ENCODE measurements around the gene PRPF38A. TPM values are rescaled to one million over a fixed set of nuclear protein-coding genes. Genes with fewer than 3 reads are reported as not detected.

Gene PRPF38A
- total and polyA plus RNA-seq, 7 experiments from 2014 or later = 34.7 to 98.7 (median 70.2) TPM

DNA sequence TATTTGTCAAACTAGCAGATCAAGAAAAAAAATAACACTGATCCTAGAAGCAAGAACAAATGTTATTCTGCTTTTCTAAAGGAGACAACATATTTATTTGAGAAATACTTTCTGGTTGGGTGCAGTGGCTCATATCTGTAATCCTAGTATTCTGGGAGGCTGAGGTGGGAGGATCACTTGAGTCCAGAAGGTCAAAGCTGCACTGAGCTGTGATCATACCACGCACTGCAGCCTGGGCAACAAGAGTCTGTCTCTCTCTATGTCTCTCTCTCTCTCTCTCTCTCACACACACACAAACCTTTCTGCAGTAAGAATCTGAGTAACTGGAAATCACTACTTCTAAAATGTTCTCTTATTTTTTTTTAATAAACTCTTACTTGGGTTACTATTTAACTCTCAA, 31.2 kb downstream of the PRPF38A start:
- CTCF ChIA-PET = no interaction called here
- intact Hi-C loops (cut with micrococcal nuclease) = no loop called here
- Mint-ChIP-seq H3K27ac (peak overlapping the region in 2 of 9 donors; percentile 55 to 67), H3K36me3 (peaks cover 4 to 45% (median 26%) of the 10 kb centered on the region in 5 donors), H3K4me1 (peaks cover 0 to 18% (median 0%) of the 10 kb centered on the region in 7 donors), H3K27me3 (no peaks in the 10 kb centered on the region), H3K4me3 (no peak overlapping the region), H3K9me3 (no peaks in the 10 kb centered on the region)
- POLR2A ChIA-PET = no interaction called here
- Histone ChIP-seq H3K27me3 (ENCODE audit: control insufficient read depth in 2 of 2, insufficient read depth in 2 of 2, low read length in 2 of 2) (no peaks in the 10 kb centered on the region), H3K4me1 (ENCODE audit: control insufficient read depth in 2 of 2, insufficient read depth in 2 of 2, low read length in 2 of 2) (no peaks in the 10 kb centered on the region), H3K27ac (ENCODE audit: low read depth, low read length) (no peak overlapping the region), H3K36me3 (ENCODE audit: control insufficient read depth in 2 of 3, insufficient read depth in 3 of 3, low read length in 3 of 3) (peaks cover 11 to 75% (median 16%) of the 10 kb centered on the region in 3 experiments), H3K9me3 (ENCODE audit: control insufficient read depth in 2 of 3, low read length in 3 of 3) (no peaks in the 10 kb centered on the region), H3K4me3 (ENCODE audit: low read length) (no peak overlapping the region)
- ATAC-seq (no peak), DNase-seq (no peak)

DNA sequence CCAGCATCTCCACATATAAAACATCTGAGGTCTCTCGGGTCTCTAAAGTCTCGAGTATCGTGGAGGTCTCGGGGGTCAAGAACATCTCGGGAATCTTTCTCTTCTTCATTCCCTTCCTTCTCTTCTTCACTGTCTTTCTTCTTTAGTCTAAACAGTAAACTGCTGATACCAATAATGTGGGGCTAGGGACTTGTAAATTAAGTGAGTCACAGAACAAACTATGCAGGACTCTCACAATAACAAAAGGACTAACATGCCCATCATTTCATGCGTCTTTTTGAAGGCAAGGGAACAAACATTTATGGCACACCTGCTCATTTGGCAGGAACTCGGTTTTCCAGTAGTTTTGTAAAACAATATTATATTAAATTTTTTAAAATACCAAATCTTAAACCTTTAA, 32.4 kb downstream of the PRPF38A start:
- no peaks in the 10 kb centered on the region for H3K27me3 Mint-ChIP-seq
- Histone ChIP-seq H3K27me3 (ENCODE audit: control insufficient read depth in 2 of 2, insufficient read depth in 2 of 2, low read length in 2 of 2) (no peaks in the 10 kb centered on the region), H3K4me3 (ENCODE audit: low read length) (no peak overlapping the region), H3K36me3 (ENCODE audit: control insufficient read depth in 2 of 3, insufficient read depth in 3 of 3, low read length in 3 of 3) (peaks cover 10 to 70% (median 12%) of the 10 kb centered on the region in 3 experiments), H3K9me3 (ENCODE audit: control insufficient read depth in 2 of 3, low read length in 3 of 3) (no peaks in the 10 kb centered on the region), H3K4me1 (ENCODE audit: control insufficient read depth in 2 of 2, insufficient read depth in 2 of 2, low read length in 2 of 2) (no peaks in the 10 kb centered on the region), H3K27ac (ENCODE audit: low read depth, low read length) (no peak overlapping the region)
- ChIA-PET CTCF (no interaction called here), POLR2A (no interaction called here)
- peaks cover 4 to 46% (median 26%) of the 10 kb centered on the region in 5 donors for H3K36me3 Mint-ChIP-seq
- no peak overlapping the region for H3K4me3 Mint-ChIP-seq
- DNase-seq (no peak), ATAC-seq (no peak)
- H3K9me3 Mint-ChIP-seq = no peaks in the 10 kb centered on the region
- H3K27ac Mint-ChIP-seq = no peak overlapping the region
- peaks cover 0 to 18% (median 4%) of the 10 kb centered on the region in 7 donors for H3K4me1 Mint-ChIP-seq
- intact Hi-C loops (cut with micrococcal nuclease) = no loop called here

DNA sequence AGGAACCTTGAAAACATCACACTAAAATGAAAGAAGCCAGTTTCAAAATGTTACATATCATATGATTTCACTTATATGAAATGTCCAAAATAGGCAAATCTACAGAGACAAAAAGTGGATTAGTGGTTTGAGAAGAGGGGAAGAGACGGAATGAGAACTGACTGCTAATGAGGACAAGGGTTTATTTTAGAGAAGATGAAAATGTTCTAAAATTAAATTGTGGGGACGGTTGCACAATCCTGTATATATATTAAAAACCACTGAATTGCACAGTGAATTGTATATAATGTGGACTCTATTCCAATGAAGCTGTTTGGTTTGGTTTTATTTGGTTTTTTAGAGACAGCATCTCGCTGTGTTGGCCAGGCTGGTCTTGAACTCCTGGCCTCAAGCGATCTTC, 35.6 kb downstream of the PRPF38A start:
- no peaks in the 10 kb centered on the region for H3K9me3 Mint-ChIP-seq
- H3K27me3 ChIP-seq (ENCODE audit: control insufficient read depth in 2 of 2, insufficient read depth in 2 of 2, low read length in 2 of 2) = no peaks in the 10 kb centered on the region
- H3K36me3 Mint-ChIP-seq = peaks cover 4 to 40% (median 25%) of the 10 kb centered on the region in 5 donors
- H3K27ac Mint-ChIP-seq = peak overlapping the region in 3 of 9 donors; percentile 23 to 78 (median 43)
- H3K4me3 ChIP-seq (ENCODE audit: low read length) = no peak overlapping the region
- no peak overlapping the region for H3K27ac ChIP-seq (ENCODE audit: low read depth, low read length)
- CTCF ChIA-PET = no interaction called here
- H3K36me3 ChIP-seq (ENCODE audit: control insufficient read depth in 2 of 3, insufficient read depth in 3 of 3, low read length in 3 of 3) = peaks cover 8 to 64% (median 13%) of the 10 kb centered on the region in 3 experiments
- H3K4me3 Mint-ChIP-seq = no peak overlapping the region
- H3K27me3 Mint-ChIP-seq = no peaks in the 10 kb centered on the region
- intact Hi-C loops (cut with micrococcal nuclease) = loop anchor here in 1 of 2 donors (2.0 kb wide), 1 partner anchor 15 kb away; no protein-coding TSS in a partner anchor
- DNase-seq = no peak
- peaks cover 0 to 8% (median 4%) of the 10 kb centered on the region in 7 donors for H3K4me1 Mint-ChIP-seq
- no peaks in the 10 kb centered on the region for H3K9me3 ChIP-seq (ENCODE audit: control insufficient read depth in 2 of 3, low read length in 3 of 3)
- POLR2A ChIA-PET = no interaction called here
- ATAC-seq = no peak
- H3K4me1 ChIP-seq (ENCODE audit: control insufficient read depth in 2 of 2, insufficient read depth in 2 of 2, low read length in 2 of 2) = no peaks in the 10 kb centered on the region

DNA sequence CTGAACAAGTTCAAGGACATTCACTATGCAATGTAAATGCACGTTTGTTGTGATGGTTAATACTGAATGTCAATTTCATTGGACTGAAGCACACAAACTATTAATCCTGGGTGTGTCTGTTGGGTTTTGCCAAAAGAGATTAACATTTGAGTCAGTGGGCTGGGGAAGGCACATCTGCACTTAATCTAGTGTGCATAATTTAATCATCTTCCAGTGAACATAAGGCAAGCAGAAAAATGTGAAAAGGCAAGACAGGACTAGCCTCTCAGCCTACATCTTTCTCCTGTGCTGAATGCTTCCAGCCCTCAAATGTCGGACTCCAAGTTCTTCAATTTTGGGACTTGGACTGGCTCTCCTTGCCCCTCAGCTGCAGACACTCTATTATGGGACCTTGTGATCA, 40.1 kb downstream of the PRPF38A start:
- Mint-ChIP-seq H3K27me3 (no peaks in the 10 kb centered on the region), H3K9me3 (no peaks in the 10 kb centered on the region), H3K36me3 (peaks cover 4 to 35% (median 17%) of the 10 kb centered on the region in 5 donors), H3K27ac (no peak overlapping the region), H3K4me3 (no peak overlapping the region), H3K4me1 (peaks cover 0 to 8% (median 4%) of the 10 kb centered on the region in 7 donors)
- Histone ChIP-seq H3K9me3 (ENCODE audit: control insufficient read depth in 2 of 3, low read length in 3 of 3) (no peaks in the 10 kb centered on the region), H3K4me3 (ENCODE audit: low read length) (no peak overlapping the region), H3K27ac (ENCODE audit: low read depth, low read length) (no peak overlapping the region), H3K4me1 (ENCODE audit: control insufficient read depth in 2 of 2, insufficient read depth in 2 of 2, low read length in 2 of 2) (no peaks in the 10 kb centered on the region), H3K36me3 (ENCODE audit: control insufficient read depth in 2 of 3, insufficient read depth in 3 of 3, low read length in 3 of 3) (peaks cover 0 to 51% (median 26%) of the 10 kb centered on the region in 3 experiments), H3K27me3 (ENCODE audit: control insufficient read depth in 2 of 2, insufficient read depth in 2 of 2, low read length in 2 of 2) (no peaks in the 10 kb centered on the region)
- POLR2A ChIA-PET = interaction anchor here (0.6 kb wide), 1 partner anchor 36 kb away, joined by 3 read pairs; no protein-coding TSS in a partner anchor
- ATAC-seq = no peak
- CTCF ChIA-PET = no interaction called here
- intact Hi-C loops (cut with micrococcal nuclease) = no loop called here
- DNase-seq = no peak

DNA sequence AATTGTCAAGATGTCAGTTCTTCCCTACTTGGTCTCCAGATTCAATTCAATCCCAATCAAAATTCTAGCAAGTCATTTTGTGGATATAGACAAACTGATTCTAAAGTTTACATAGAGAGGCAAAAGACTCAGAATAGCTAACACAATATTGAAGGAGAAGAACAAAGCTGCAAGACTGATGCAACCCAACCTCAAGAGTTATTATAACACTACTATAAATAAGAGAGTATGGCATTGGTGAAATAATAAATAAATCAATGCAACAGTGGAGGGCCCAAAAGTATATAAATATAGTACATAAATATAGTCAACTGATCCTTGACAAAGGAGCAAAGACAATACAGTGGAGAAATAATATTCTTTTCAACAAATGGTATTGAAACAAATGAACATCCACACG, 49.7 kb downstream of the PRPF38A start:
- peaks cover 0 to 8% (median 3%) of the 10 kb centered on the region in 7 donors for H3K4me1 Mint-ChIP-seq
- Histone ChIP-seq H3K27ac (ENCODE audit: low read depth, low read length) (no peak overlapping the region), H3K4me1 (ENCODE audit: control insufficient read depth in 2 of 2, insufficient read depth in 2 of 2, low read length in 2 of 2) (no peaks in the 10 kb centered on the region), H3K4me3 (ENCODE audit: low read length) (no peak overlapping the region), H3K36me3 (ENCODE audit: control insufficient read depth in 2 of 3, insufficient read depth in 3 of 3, low read length in 3 of 3) (peaks cover 0 to 6% (median 0%) of the 10 kb centered on the region in 3 experiments), H3K9me3 (ENCODE audit: control insufficient read depth in 2 of 3, low read length in 3 of 3) (no peaks in the 10 kb centered on the region), H3K27me3 (ENCODE audit: control insufficient read depth in 2 of 2, insufficient read depth in 2 of 2, low read length in 2 of 2) (no peaks in the 10 kb centered on the region)
- no peaks in the 10 kb centered on the region for H3K27me3 Mint-ChIP-seq
- ChIA-PET CTCF (interaction anchor here (0.6 kb wide), 1 partner anchor 123 kb away, joined by 3 read pairs; no protein-coding TSS in a partner anchor), POLR2A (no interaction called here)
- DNase-seq (no peak), ATAC-seq (no peak)
- no peaks in the 10 kb centered on the region for H3K9me3 Mint-ChIP-seq
- no peak overlapping the region for H3K4me3 Mint-ChIP-seq
- H3K36me3 Mint-ChIP-seq = peaks cover 0 to 46% (median 33%) of the 10 kb centered on the region in 5 donors
- no peak overlapping the region for H3K27ac Mint-ChIP-seq
- intact Hi-C loops (cut with micrococcal nuclease) = no loop called here

DNA sequence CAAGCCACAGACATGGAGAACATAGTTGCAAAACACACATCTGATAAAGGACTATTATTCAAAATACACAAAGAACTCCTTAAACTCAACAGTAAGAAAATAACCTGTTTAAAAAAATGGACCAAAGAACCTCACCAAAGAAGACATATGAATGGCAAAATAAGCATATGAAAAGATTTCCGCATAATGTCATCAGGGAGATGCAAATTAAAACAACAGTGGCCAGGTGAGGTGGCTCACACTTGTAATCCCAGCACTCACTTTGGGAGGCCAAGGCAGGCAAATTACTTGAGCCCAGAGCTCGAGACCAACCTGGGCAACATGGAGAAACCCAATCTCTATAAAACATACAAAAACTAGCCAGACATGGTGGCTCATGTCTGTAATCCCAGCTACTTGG, 50.4 kb downstream of the PRPF38A start:
- CTCF ChIA-PET = no interaction called here

DNA sequence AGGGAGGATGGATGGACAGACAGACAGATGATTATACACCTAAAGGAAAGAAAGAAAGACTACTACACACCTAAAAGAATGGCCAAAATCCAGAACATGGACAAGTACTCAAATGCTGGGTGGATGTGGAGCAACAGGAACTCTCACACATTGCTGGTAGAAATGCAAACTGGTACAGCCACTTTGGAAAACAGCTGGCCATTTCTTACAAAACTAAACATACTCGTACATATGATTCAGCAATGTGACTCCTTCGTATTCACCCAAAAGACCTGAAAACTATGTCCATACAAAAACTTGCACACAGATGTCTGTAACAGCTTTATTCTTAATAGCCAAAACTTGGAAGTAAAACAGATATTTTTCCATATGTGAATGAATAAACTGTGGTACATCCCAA, 51.3 kb downstream of the PRPF38A start:
- peaks cover 0 to 6% (median 0%) of the 10 kb centered on the region in 3 experiments for H3K36me3 ChIP-seq (ENCODE audit: control insufficient read depth in 2 of 3, insufficient read depth in 3 of 3, low read length in 3 of 3)
- H3K27ac Mint-ChIP-seq = peak overlapping the region in 1 of 9 donors; percentile 36
- peaks cover 0 to 51% (median 33%) of the 10 kb centered on the region in 5 donors for H3K36me3 Mint-ChIP-seq
- H3K4me1 ChIP-seq (ENCODE audit: control insufficient read depth in 2 of 2, insufficient read depth in 2 of 2, low read length in 2 of 2) = no peaks in the 10 kb centered on the region
- H3K4me3 ChIP-seq (ENCODE audit: low read length) = no peak overlapping the region
- ChIA-PET POLR2A (no interaction called here), CTCF (no interaction called here)
- no peak for DNase-seq
- H3K4me1 Mint-ChIP-seq = peaks cover 0 to 8% (median 3%) of the 10 kb centered on the region in 7 donors
- H3K4me3 Mint-ChIP-seq = no peak overlapping the region
- H3K9me3 Mint-ChIP-seq = no peaks in the 10 kb centered on the region
- no peaks in the 10 kb centered on the region for H3K9me3 ChIP-seq (ENCODE audit: control insufficient read depth in 2 of 3, low read length in 3 of 3)
- intact Hi-C loops (cut with micrococcal nuclease) = no loop called here
- no peak overlapping the region for H3K27ac ChIP-seq (ENCODE audit: low read depth, low read length)
- no peaks in the 10 kb centered on the region for H3K27me3 ChIP-seq (ENCODE audit: control insufficient read depth in 2 of 2, insufficient read depth in 2 of 2, low read length in 2 of 2)
- ATAC-seq = no peak
- no peaks in the 10 kb centered on the region for H3K27me3 Mint-ChIP-seq

More for the DNA sequence above, 50.4 kb downstream of the PRPF38A start:
- DNase-seq (no peak), ATAC-seq (no peak)
- Histone ChIP-seq H3K4me1 (ENCODE audit: control insufficient read depth in 2 of 2, insufficient read depth in 2 of 2, low read length in 2 of 2) (no peaks in the 10 kb centered on the region), H3K27ac (ENCODE audit: low read depth, low read length) (no peak overlapping the region), H3K27me3 (ENCODE audit: control insufficient read depth in 2 of 2, insufficient read depth in 2 of 2, low read length in 2 of 2) (no peaks in the 10 kb centered on the region), H3K4me3 (ENCODE audit: low read length) (no peak overlapping the region), H3K9me3 (ENCODE audit: control insufficient read depth in 2 of 3, low read length in 3 of 3) (no peaks in the 10 kb centered on the region), H3K36me3 (ENCODE audit: control insufficient read depth in 2 of 3, insufficient read depth in 3 of 3, low read length in 3 of 3) (peaks cover 0 to 6% (median 0%) of the 10 kb centered on the region in 3 experiments)
- Mint-ChIP-seq H3K27me3 (no peaks in the 10 kb centered on the region), H3K4me1 (peaks cover 0 to 8% (median 3%) of the 10 kb centered on the region in 7 donors), H3K36me3 (peaks cover 0 to 46% (median 33%) of the 10 kb centered on the region in 5 donors), H3K9me3 (no peaks in the 10 kb centered on the region), H3K4me3 (no peak overlapping the region), H3K27ac (peak overlapping the region in 1 of 9 donors; percentile 7)
- intact Hi-C loops (cut with micrococcal nuclease) = no loop called here
- POLR2A ChIA-PET = interaction anchor here (0.6 kb wide), 1 partner anchor 54 kb away, joined by 3 read pairs; no protein-coding TSS in a partner anchor
